Measurements from ENCODE around the gene OR56A3.

The OR56A3 gene, protein sequence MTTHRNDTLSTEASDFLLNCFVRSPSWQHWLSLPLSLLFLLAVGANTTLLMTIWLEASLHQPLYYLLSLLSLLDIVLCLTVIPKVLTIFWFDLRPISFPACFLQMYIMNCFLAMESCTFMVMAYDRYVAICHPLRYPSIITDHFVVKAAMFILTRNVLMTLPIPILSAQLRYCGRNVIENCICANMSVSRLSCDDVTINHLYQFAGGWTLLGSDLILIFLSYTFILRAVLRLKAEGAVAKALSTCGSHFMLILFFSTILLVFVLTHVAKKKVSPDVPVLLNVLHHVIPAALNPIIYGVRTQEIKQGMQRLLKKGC

GRCh38 chr11:5941951-5942350 lies at the start of gene OR56A3:
Gene OR56A3, plus strand, starts transcription at chr11:5942251. Its CDS starts 5,096 bp downstream, at chr11:5947347.
- ATAC-seq = no peak
- H3K4me1 Mint-ChIP-seq = no peaks in the 10 kb centered on the region
- no peak within 1 kb of the TSS for H3K4me3 Mint-ChIP-seq
- H3K36me3 Mint-ChIP-seq = no peaks in the 10 kb centered on the region
- H3K27me3 Mint-ChIP-seq = peaks cover 23% of the 10 kb centered on the region
- no peak within 1 kb of the TSS for H3K27ac Mint-ChIP-seq
- peaks cover 4% of the 10 kb centered on the region for H3K9me3 Mint-ChIP-seq

- ATAC-seq = no peak
- no peaks in the 10 kb centered on the region for H3K9me3 Mint-ChIP-seq
- H3K36me3 Mint-ChIP-seq = no peaks in the 10 kb centered on the region
- H3K4me1 Mint-ChIP-seq = no peaks in the 10 kb centered on the region
- H3K27ac Mint-ChIP-seq = no peak within 1 kb of the TSS
- H3K27me3 Mint-ChIP-seq = peaks cover under 1% of the 10 kb centered on the region
- H3K4me3 Mint-ChIP-seq = no peak within 1 kb of the TSS
Observed at GRCh38 chr11:5892908-5893307, 49.1 kb upstream of the OR56A3 start, which contains the start of gene OR52E5. Gene OR52E5, plus strand, starts transcription at chr11:5893208. Its CDS starts 7,569 bp downstream, at chr11:5900777.

- H3K27me3 Mint-ChIP-seq = peaks cover 13% of the 10 kb centered on the region
- no peak overlapping the region for H3K27ac Mint-ChIP-seq
- H3K4me3 Mint-ChIP-seq = no peak overlapping the region
- H3K36me3 Mint-ChIP-seq = no peaks in the 10 kb centered on the region
- H3K4me1 Mint-ChIP-seq = no peaks in the 10 kb centered on the region
- no peaks in the 10 kb centered on the region for H3K9me3 Mint-ChIP-seq
- ATAC-seq = no peak
Observed at GRCh38 chr11:5899534-5899933, 42.5 kb upstream of the OR56A3 start.

GRCh38 chr11:5910540-5910939 lies 31.5 kb upstream of the OR56A3 start:
- Mint-ChIP-seq H3K9me3 (peaks cover 3% of the 10 kb centered on the region), H3K27me3 (peaks cover 22% of the 10 kb centered on the region), H3K4me1 (no peaks in the 10 kb centered on the region), H3K27ac (no peak overlapping the region), H3K4me3 (no peak overlapping the region), H3K36me3 (no peaks in the 10 kb centered on the region)
- no peak for ATAC-seq

DNA sequence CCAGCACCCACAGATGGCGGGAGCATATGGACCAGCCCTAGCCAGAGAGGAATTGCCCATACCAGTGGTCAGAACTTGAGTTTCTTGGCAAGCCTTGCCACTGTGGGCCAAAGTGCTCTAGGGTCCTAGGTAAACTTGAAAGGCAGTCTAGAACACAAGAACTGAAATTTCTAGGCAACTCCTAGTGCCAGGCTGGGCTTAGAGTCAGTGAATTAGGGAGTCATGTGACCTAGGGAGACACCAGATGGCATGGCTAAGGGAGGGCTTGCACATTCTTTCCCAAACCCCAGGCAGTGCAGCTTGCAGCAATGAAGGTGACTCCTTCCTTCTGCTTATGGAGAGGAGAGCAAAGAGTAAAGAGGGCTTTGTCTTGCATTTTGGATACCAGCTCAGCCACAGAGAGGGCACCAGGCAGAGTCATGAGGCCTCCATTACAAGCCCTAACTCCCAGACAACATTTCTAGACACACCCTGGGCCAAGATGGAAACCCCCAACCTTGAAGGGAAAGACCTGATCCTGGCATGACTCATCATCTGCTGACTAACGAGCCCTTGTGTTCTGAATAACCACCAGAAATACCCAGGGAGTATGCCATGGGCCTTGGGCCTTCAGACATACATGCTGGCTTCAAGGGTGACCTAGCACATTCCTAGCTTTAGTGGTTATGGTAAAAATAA lies 19.2 kb upstream of the OR56A3 start:
- peak; percentile 51 for ATAC-seq
- no peak overlapping the region for H3K4me3 Mint-ChIP-seq
- H3K27ac Mint-ChIP-seq = no peak overlapping the region
- H3K36me3 Mint-ChIP-seq = no peaks in the 10 kb centered on the region
- H3K4me1 Mint-ChIP-seq = no peaks in the 10 kb centered on the region
- no peaks in the 10 kb centered on the region for H3K27me3 Mint-ChIP-seq
- peaks cover 6% of the 10 kb centered on the region for H3K9me3 Mint-ChIP-seq

GRCh38 chr11:5923427-5923776 lies 18.6 kb upstream of the OR56A3 start:
- ATAC-seq = no peak
- no peaks in the 10 kb centered on the region for H3K36me3 Mint-ChIP-seq
- peaks cover 10% of the 10 kb centered on the region for H3K9me3 Mint-ChIP-seq
- H3K27me3 Mint-ChIP-seq = no peaks in the 10 kb centered on the region
- H3K27ac Mint-ChIP-seq = no peak overlapping the region
- H3K4me3 Mint-ChIP-seq = no peak overlapping the region
- H3K4me1 Mint-ChIP-seq = no peaks in the 10 kb centered on the region

GRCh38 chr11:5923794-5924193 lies 18.3 kb upstream of the OR56A3 start:
- H3K4me1 Mint-ChIP-seq = no peaks in the 10 kb centered on the region

DNA sequence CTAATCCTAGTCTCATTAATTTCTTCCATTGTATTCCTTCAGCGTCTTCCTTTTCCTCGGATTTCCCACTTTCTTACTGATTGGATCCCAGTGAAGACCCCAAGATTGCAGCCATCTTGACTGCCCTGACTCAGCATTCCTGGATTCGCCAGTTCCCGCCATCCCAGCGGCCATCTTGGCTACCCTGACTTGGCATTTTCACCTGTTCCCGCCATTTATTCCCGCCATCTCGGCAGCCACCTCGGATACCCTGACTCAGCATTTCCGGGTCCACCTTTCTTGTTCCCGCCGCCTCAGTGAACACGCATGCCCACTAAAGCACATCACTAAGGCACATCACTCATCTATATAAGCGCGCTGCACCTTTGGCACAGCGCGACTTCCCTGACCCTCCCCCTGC lies 13.8 kb upstream of the OR56A3 start:
- Mint-ChIP-seq H3K4me1 (no peaks in the 10 kb centered on the region), H3K27me3 (no peaks in the 10 kb centered on the region), H3K4me3 (no peak overlapping the region), H3K36me3 (no peaks in the 10 kb centered on the region), H3K27ac (no peak overlapping the region), H3K9me3 (peaks cover 24% of the 10 kb centered on the region)
- no peak for ATAC-seq

More at GRCh38 chr11:5923794-5924193, 18.3 kb upstream of the OR56A3 start:
- Mint-ChIP-seq H3K9me3 (peaks cover 11% of the 10 kb centered on the region), H3K4me3 (no peak overlapping the region), H3K27ac (no peak overlapping the region), H3K27me3 (no peaks in the 10 kb centered on the region), H3K36me3 (no peaks in the 10 kb centered on the region)
- ATAC-seq = no peak

GRCh38 chr11:5928811-5929210 lies 13.2 kb upstream of the OR56A3 start:
- no peaks in the 10 kb centered on the region for H3K4me1 Mint-ChIP-seq
- ATAC-seq = no peak
- no peak overlapping the region for H3K4me3 Mint-ChIP-seq
- H3K9me3 Mint-ChIP-seq = peaks cover 24% of the 10 kb centered on the region
- no peaks in the 10 kb centered on the region for H3K27me3 Mint-ChIP-seq
- no peaks in the 10 kb centered on the region for H3K36me3 Mint-ChIP-seq
- H3K27ac Mint-ChIP-seq = no peak overlapping the region

DNA sequence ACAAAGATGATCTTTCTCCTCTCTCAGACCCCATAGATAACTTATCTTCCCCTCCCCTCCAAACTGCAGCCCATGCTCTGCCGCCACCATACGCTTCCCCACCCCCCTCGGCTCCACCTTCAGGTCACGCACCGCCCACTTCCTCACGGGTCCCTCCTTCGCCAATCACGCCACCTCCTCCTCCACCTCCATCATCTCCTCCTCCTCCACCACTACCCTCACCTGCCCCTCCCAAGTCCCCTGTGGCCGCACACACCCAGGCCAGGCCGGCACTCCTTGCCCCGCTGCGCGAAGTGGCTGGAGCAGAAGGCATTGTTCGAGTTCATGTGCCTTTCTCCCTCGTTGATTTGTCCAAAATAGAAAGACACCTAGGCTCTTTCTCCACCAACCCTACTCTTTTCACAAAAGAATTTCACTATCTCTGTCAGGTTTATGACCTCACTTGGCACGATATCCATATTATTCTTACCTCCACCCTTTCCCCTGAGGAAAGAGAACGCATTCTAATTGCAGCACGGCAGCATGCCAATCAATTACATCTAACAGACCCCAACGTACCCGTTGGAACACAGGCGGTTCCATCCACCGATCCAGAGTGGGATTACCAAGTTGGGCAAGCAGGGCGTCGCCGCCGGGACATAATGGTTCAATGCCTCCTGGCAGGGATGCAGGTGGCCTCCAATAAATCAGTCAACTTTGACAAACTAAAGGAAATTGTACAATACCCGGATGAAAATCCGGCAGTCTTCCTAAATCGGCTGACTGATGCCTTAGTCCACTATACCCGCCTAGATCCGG lies 12.3 kb upstream of the OR56A3 start:
- no peaks in the 10 kb centered on the region for H3K36me3 Mint-ChIP-seq
- H3K4me1 Mint-ChIP-seq = no peaks in the 10 kb centered on the region
- H3K4me3 Mint-ChIP-seq = no peak overlapping the region
- peaks cover 24% of the 10 kb centered on the region for H3K9me3 Mint-ChIP-seq
- H3K27ac Mint-ChIP-seq = no peak overlapping the region
- ATAC-seq = no peak
- H3K27me3 Mint-ChIP-seq = no peaks in the 10 kb centered on the region

- Mint-ChIP-seq H3K27me3 (no peaks in the 10 kb centered on the region), H3K4me1 (no peaks in the 10 kb centered on the region), H3K9me3 (peaks cover 24% of the 10 kb centered on the region), H3K4me3 (no peak overlapping the region), H3K27ac (no peak overlapping the region), H3K36me3 (no peaks in the 10 kb centered on the region)
- ATAC-seq = no peak
Observed at GRCh38 chr11:5930614-5931013, 11.4 kb upstream of the OR56A3 start.

GRCh38 chr11:5931061-5931460 lies 11.0 kb upstream of the OR56A3 start:
- Mint-ChIP-seq H3K9me3 (peaks cover 24% of the 10 kb centered on the region), H3K36me3 (no peaks in the 10 kb centered on the region), H3K4me3 (no peak overlapping the region), H3K4me1 (no peaks in the 10 kb centered on the region), H3K27ac (no peak overlapping the region), H3K27me3 (no peaks in the 10 kb centered on the region)
- ATAC-seq = no peak

DNA sequence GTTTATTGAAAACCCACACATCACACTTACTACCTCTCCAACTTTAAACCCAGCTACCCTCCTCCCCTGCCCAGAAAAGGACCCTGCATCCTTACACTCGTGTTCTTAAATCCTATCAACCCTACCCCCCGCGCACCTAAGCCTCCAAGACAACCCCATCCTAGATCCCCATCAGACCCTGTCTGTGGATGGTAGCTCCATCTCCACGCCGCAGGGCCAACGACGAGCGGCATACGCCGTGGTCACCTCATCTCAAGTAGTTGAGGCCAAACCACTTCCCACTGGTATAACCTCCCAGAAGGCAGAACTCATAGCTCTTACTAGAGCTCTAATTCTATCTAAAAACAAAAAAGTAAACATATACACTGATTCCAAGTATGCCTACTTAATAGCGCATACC lies 9.4 kb upstream of the OR56A3 start:
- no peaks in the 10 kb centered on the region for H3K4me1 Mint-ChIP-seq
- H3K27ac Mint-ChIP-seq = no peak overlapping the region
- H3K9me3 Mint-ChIP-seq = peaks cover 24% of the 10 kb centered on the region
- no peak overlapping the region for H3K4me3 Mint-ChIP-seq
- peaks cover 2% of the 10 kb centered on the region for H3K27me3 Mint-ChIP-seq
- no peak for ATAC-seq
- no peaks in the 10 kb centered on the region for H3K36me3 Mint-ChIP-seq

DNA sequence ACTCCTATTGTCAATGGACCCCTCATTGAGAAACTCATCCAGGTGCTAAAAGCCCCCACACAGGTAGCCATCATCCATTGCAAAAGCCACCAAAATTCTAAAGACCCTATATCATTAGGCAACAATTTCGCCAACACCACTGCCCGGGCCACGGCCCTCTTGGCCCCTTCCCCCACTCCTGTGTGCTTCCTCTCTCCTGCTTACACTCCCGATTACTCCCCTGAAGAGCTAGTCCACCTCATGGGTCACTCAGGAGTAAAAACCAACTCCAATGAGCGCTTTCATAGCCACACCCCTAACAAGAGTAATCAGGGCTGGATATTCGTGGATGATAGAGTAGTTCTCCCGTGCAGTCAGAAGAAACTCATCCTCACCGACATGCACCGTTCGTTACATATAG lies 8.9 kb upstream of the OR56A3 start:
- Mint-ChIP-seq H3K9me3 (peaks cover 26% of the 10 kb centered on the region), H3K27ac (no peak overlapping the region), H3K27me3 (peaks cover 6% of the 10 kb centered on the region), H3K36me3 (no peaks in the 10 kb centered on the region), H3K4me3 (no peak overlapping the region), H3K4me1 (no peaks in the 10 kb centered on the region)
- ATAC-seq = no peak

GRCh38 chr11:5937868-5938602 lies 4.0 kb upstream of the OR56A3 start:
- no peaks in the 10 kb centered on the region for H3K4me1 Mint-ChIP-seq
- H3K36me3 Mint-ChIP-seq = no peaks in the 10 kb centered on the region
- H3K9me3 Mint-ChIP-seq = peaks cover 4% of the 10 kb centered on the region
- no peak for ATAC-seq
- no peak overlapping the region for H3K4me3 Mint-ChIP-seq
- no peak overlapping the region for H3K27ac Mint-ChIP-seq
- peaks cover 9% of the 10 kb centered on the region for H3K27me3 Mint-ChIP-seq

Measured in stimulated activated memory B cell treated with anti-CD40 and anti-IgM and Interleukin-4, amounts not matched to agents 10 μg/mL and 1 μg/mL and 100 μg/mL, for 72 hours (primary cell).